ENCODE results near the gene TMBIM1.

DNA sequence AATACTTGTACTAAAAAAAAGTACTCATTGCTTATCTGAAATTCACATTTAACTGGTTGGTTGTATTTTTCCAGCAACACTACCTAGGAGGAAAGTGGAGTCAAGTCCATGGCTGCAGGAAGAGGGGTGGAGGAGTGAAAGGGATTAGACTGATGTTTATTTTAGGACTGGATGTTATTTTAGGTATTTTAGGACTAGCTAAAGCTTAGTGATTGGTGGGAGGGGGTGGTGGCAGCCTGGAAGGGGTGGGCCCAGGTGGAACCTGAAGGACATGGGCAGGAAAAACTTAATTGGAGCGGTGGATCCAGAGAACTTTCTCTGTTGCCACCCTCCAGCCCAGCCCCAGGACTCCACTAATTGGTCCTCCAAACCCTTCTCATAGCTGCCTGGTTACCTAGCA lies 3.9 kb upstream of the TMBIM1 start:
- TF ChIP-seq, protein P1, sequence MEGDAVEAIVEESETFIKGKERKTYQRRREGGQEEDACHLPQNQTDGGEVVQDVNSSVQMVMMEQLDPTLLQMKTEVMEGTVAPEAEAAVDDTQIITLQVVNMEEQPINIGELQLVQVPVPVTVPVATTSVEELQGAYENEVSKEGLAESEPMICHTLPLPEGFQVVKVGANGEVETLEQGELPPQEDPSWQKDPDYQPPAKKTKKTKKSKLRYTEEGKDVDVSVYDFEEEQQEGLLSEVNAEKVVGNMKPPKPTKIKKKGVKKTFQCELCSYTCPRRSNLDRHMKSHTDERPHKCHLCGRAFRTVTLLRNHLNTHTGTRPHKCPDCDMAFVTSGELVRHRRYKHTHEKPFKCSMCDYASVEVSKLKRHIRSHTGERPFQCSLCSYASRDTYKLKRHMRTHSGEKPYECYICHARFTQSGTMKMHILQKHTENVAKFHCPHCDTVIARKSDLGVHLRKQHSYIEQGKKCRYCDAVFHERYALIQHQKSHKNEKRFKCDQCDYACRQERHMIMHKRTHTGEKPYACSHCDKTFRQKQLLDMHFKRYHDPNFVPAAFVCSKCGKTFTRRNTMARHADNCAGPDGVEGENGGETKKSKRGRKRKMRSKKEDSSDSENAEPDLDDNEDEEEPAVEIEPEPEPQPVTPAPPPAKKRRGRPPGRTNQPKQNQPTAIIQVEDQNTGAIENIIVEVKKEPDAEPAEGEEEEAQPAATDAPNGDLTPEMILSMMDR (conservative IDR thresholded peaks at IDR 0.05 in 1 of 2, IDR thresholded peaks at IDR 0.05 in 1 of 2; ENCODE audit: low read depth in 1 of 2, low read length in 2 of 2), result no peak
- TF ChIP-seq EZH2 (IDR thresholded peaks at IDR 0.05; ENCODE audit: low read length, missing control alignments), result no peak

All from fibroblast of lung (primary cell).